Esophagus muscularis mucosa (tissue), 4 donors: Measurements from ENCODE around the gene OR2V2.

ENCODE experiments used
- CTCF ChIP-seq, 3 experiments: fragments of 200-600 bp in 2 of 3; fragments of 450-650 bp in 1 of 3; sonication (generic) in 2 of 3; IDR thresholded peaks; one replicate each; pipeline ENCODE4 v1.5.1; 2017 to 2019; ENCODE audit warnings: antibody characterized with exemption in 3 of 3, mild to moderate bottlenecking in 2 of 3, moderate library complexity in 1 of 3
- EP300 ChIP-seq: sonication (generic); formaldehyde crosslinking; IDR thresholded peaks from one replicate; pipeline ENCODE4 v1.6.1; 2017; ENCODE audit warnings: antibody characterized with exemption
- POLR2A ChIP-seq: fragments of 450-650 bp; IDR thresholded peaks from one replicate; pipeline ENCODE4 v1.6.1; 2017; ENCODE audit warnings: antibody characterized with exemption, moderate library complexity, mild to moderate bottlenecking, low read depth
- POLR2AphosphoS5 ChIP-seq, 2 donors: sonication (generic); formaldehyde crosslinking; IDR thresholded peaks; one replicate each; pipeline ENCODE4 v1.6.1; 2017; ENCODE audit warnings: antibody characterized with exemption in 2 of 2

DNA sequence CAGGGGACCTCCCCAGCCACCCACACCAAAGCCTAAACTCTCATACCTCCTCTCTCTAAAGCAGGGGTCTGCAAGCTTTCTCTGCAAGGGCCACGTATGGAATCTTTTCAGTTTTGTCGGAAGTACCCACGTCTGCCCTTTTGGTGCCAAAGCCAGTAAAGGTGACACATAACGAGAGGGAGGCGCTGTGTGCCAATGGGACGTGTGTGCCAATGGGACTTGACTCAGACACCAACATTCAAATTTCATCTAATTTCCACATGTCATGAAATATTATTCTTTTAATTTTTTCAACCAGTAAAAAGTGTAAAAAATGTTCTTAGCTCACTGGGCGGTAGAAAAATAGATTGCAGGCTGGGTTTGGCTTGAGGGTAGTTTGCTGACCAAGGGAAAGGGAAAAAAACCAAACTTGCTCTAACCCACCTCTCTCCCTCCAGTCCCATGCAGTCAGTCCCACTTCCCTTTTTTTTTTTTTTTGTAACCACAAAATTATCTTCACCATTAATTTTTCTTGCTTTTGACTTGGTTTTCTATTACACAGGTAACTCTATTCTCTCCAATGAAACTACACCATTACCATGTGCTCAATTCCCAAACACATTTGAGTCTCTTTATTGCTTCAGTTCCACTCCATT, 41.9 kb upstream of the OR2V2 start:
- no peak for TF ChIP-seq CTCF (IDR thresholded peaks at IDR 0.05)
- TF ChIP-seq POLR2A: no peak
- TF ChIP-seq EP300: no peak
- no peak for TF ChIP-seq POLR2AphosphoS5 (IDR thresholded peaks at IDR 0.05)
